Measurements from ENCODE around the gene DGCR2.
"Not testable (repeated sequence)": the region's sequence is repeated elsewhere in the genome, so short reads cannot be mapped to it uniquely, and the experiment has no call there.

Gene DGCR2

GRCh38 chr22:19022755-19023154, 99.5 kb downstream of the DGCR2 start:
- no peak for DNase-seq

- DNase-seq: no peak
Measured at GRCh38 chr22:19019679-19020032, 102.6 kb downstream of the DGCR2 start.

- no peak for DNase-seq
Measured at GRCh38 chr22:19019029-19019678, 103.1 kb downstream of the DGCR2 start.

GRCh38 chr22:19018256-19018655, 104.0 kb downstream of the DGCR2 start:
- DNase-seq: no peak

GRCh38 chr22:19016081-19016766, 106.0 kb downstream of the DGCR2 start:
- no peak for DNase-seq

GRCh38 chr22:19014886-19015285, 107.3 kb downstream of the DGCR2 start:
- no peak for DNase-seq

GRCh38 chr22:19013881-19014598, 108.2 kb downstream of the DGCR2 start:
- DNase-seq: not testable (repeated sequence)

GRCh38 chr22:19013411-19013810, 108.8 kb downstream of the DGCR2 start:
- DNase-seq: not testable (repeated sequence)

- DNase-seq: no peak
Measured at GRCh38 chr22:19012308-19012986, 109.8 kb downstream of the DGCR2 start.

- DNase-seq: not testable (repeated sequence)
Measured at GRCh38 chr22:19011611-19012010, 110.6 kb downstream of the DGCR2 start.

- DNase-seq: no peak
Measured at GRCh38 chr22:19011075-19011474, 111.1 kb downstream of the DGCR2 start.

- no peak for DNase-seq
Measured at GRCh38 chr22:19005905-19006304, 116.3 kb downstream of the DGCR2 start.

- DNase-seq: no peak
Measured at GRCh38 chr22:19004471-19004870, 117.7 kb downstream of the DGCR2 start.

- DNase-seq: no peak
Measured at GRCh38 chr22:19003508-19003907, 118.7 kb downstream of the DGCR2 start.

- DNase-seq: no peak
Measured at GRCh38 chr22:19002684-19003038, 119.6 kb downstream of the DGCR2 start.

- DNase-seq: no peak
Measured at GRCh38 chr22:19001204-19001603, 121.0 kb downstream of the DGCR2 start.

- DNase-seq: not testable (repeated sequence)
Measured at GRCh38 chr22:19000106-19000505, 122.1 kb downstream of the DGCR2 start.

GRCh38 chr22:18999416-18999815, 122.8 kb downstream of the DGCR2 start:
- no peak for DNase-seq

- DNase-seq: no peak
Measured at GRCh38 chr22:18999008-18999407, 123.2 kb downstream of the DGCR2 start.

- no peak for DNase-seq
Measured at GRCh38 chr22:18997925-18998315, 124.3 kb downstream of the DGCR2 start.

GRCh38 chr22:18997306-18997924, 124.8 kb downstream of the DGCR2 start:
- no peak for DNase-seq

GRCh38 chr22:18996376-18996900, 125.8 kb downstream of the DGCR2 start:
- DNase-seq: no peak

- DNase-seq: no peak
Measured at GRCh38 chr22:18995327-18995711, 126.9 kb downstream of the DGCR2 start.

Measured in amniotic stem cell (primary cell).